ENCODE data around the gene POU2F3. TPM values are rescaled to one million over a fixed set of nuclear protein-coding genes. Genes with fewer than 3 reads are reported as not detected.

The POU2F3 gene
- total RNA-seq: 0.13 TPM
- 1 to 10 TPM in 1 of 8 donors, under 1 TPM in 7; 0.10 to 3.1 (median 0.56) TPM for polyA plus RNA-seq (ENCODE audit: insufficient read depth in 1 of 8, insufficient read length in 8 of 8, low replicate concordance in 1 of 8)
- long read RNA-seq, donor 1: 0 reads
- long read RNA-seq, donor 2: 0 reads
- long read RNA-seq, donor 3: 0 reads
- long read RNA-seq, donor 4: 0 reads
- long read RNA-seq, donor 5: 0 reads
- long read RNA-seq, donor 6: 0 reads
- long read RNA-seq, donor 7: 0 reads
- long read RNA-seq, donor 8, partial matches to known transcripts: 0 of 2 reads
- long read RNA-seq, donor 8, other reads (novel, unspliced or antisense): 0 of 2 reads
- long read RNA-seq, donor 9, partial matches to known transcripts: 0 of 1 reads
- long read RNA-seq, donor 9, other reads (novel, unspliced or antisense): 0 of 1 reads
- long read RNA-seq, donor 10: 0 reads
- long read RNA-seq, donor 11: 0 reads

GRCh38 chr11:120239713-120240640 lies at the start of gene POU2F3:
POU2F3 (plus strand) TSS chr11:120240140; CDS start chr11:120240344, 204 bp downstream.
- WGBS (ENCODE audit: insufficient coverage): 4% methylated on average over 64 of the region's 66 CpGs
- DNase-seq: no peak
- no peak within 1 kb of the TSS for H3K4me3 ChIP-seq (ENCODE audit: low read length)
- H3K36me3 ChIP-seq (ENCODE audit: control insufficient read depth, insufficient read depth, low read length): no peaks in the 10 kb centered on the region
- H3K27me3 ChIP-seq (ENCODE audit: control insufficient read depth, insufficient read depth, low read length): peaks cover 73% of the 10 kb centered on the region
- no peaks in the 10 kb centered on the region for H3K9me3 ChIP-seq (replicated peaks; ENCODE audit: control insufficient read depth, low read depth, low read length)
- no peak within 1 kb of the TSS for H3K27ac ChIP-seq (ENCODE audit: low read length)
- peaks cover 8% of the 10 kb centered on the region for H3K4me1 ChIP-seq (ENCODE audit: control insufficient read depth, insufficient read depth, low read length)

- no peak overlapping the region for H3K27ac ChIP-seq (ENCODE audit: low read length)
- no peaks in the 10 kb centered on the region for H3K36me3 ChIP-seq (ENCODE audit: control insufficient read depth, insufficient read depth, low read length)
- no peak overlapping the region for H3K4me3 ChIP-seq (ENCODE audit: low read length)
- H3K27me3 ChIP-seq (ENCODE audit: control insufficient read depth, insufficient read depth, low read length): peaks cover 5% of the 10 kb centered on the region
- DNase-seq: no peak
- WGBS (ENCODE audit: insufficient coverage): 50% methylated on average over 1 of the region's 4 CpGs
- H3K9me3 ChIP-seq (replicated peaks; ENCODE audit: control insufficient read depth, low read depth, low read length): no peaks in the 10 kb centered on the region
- peaks cover 69% of the 10 kb centered on the region for H3K4me1 ChIP-seq (ENCODE audit: control insufficient read depth, insufficient read depth, low read length)
Observed at GRCh38 chr11:120191058-120191457, 48.9 kb upstream of the POU2F3 start.

GRCh38 chr11:120192831-120193625 lies 46.9 kb upstream of the POU2F3 start:
- H3K27me3 ChIP-seq (ENCODE audit: control insufficient read depth, insufficient read depth, low read length): peaks cover 5% of the 10 kb centered on the region
- H3K27ac ChIP-seq (ENCODE audit: low read length): no peak overlapping the region
- no peaks in the 10 kb centered on the region for H3K36me3 ChIP-seq (ENCODE audit: control insufficient read depth, insufficient read depth, low read length)
- peaks cover 69% of the 10 kb centered on the region for H3K4me1 ChIP-seq (ENCODE audit: control insufficient read depth, insufficient read depth, low read length)
- H3K4me3 ChIP-seq (ENCODE audit: low read length): no peak overlapping the region
- no peak for DNase-seq
- WGBS (ENCODE audit: insufficient coverage): 44% methylated on average over 15 of the region's 15 CpGs
- H3K9me3 ChIP-seq (replicated peaks; ENCODE audit: control insufficient read depth, low read depth, low read length): no peaks in the 10 kb centered on the region

GRCh38 chr11:120194166-120194565 lies 45.8 kb upstream of the POU2F3 start:
- DNase-seq: no peak
- 96% methylated on average over 4 of the region's 4 CpGs for WGBS (ENCODE audit: insufficient coverage)
- Histone ChIP-seq H3K4me1 (ENCODE audit: control insufficient read depth, insufficient read depth, low read length) (peaks cover 68% of the 10 kb centered on the region), H3K27ac (ENCODE audit: low read length) (no peak overlapping the region), H3K27me3 (ENCODE audit: control insufficient read depth, insufficient read depth, low read length) (peaks cover 5% of the 10 kb centered on the region), H3K9me3 (replicated peaks; ENCODE audit: control insufficient read depth, low read depth, low read length) (no peaks in the 10 kb centered on the region), H3K36me3 (ENCODE audit: control insufficient read depth, insufficient read depth, low read length) (no peaks in the 10 kb centered on the region), H3K4me3 (ENCODE audit: low read length) (no peak overlapping the region)

GRCh38 chr11:120195601-120196320 lies 44.2 kb upstream of the POU2F3 start:
- no peak for DNase-seq
- H3K4me3 ChIP-seq (ENCODE audit: low read length): no peak overlapping the region
- 39% methylated on average over 9 of the region's 13 CpGs for WGBS (ENCODE audit: insufficient coverage)
- H3K27me3 ChIP-seq (ENCODE audit: control insufficient read depth, insufficient read depth, low read length): peaks cover 5% of the 10 kb centered on the region
- H3K27ac ChIP-seq (ENCODE audit: low read length): no peak overlapping the region
- no peaks in the 10 kb centered on the region for H3K9me3 ChIP-seq (replicated peaks; ENCODE audit: control insufficient read depth, low read depth, low read length)
- H3K4me1 ChIP-seq (ENCODE audit: control insufficient read depth, insufficient read depth, low read length): peaks cover 63% of the 10 kb centered on the region
- no peaks in the 10 kb centered on the region for H3K36me3 ChIP-seq (ENCODE audit: control insufficient read depth, insufficient read depth, low read length)

- Histone ChIP-seq H3K27me3 (ENCODE audit: control insufficient read depth, insufficient read depth, low read length) (peaks cover 5% of the 10 kb centered on the region), H3K27ac (ENCODE audit: low read length) (no peak overlapping the region), H3K9me3 (replicated peaks; ENCODE audit: control insufficient read depth, low read depth, low read length) (no peaks in the 10 kb centered on the region), H3K4me1 (ENCODE audit: control insufficient read depth, insufficient read depth, low read length) (peaks cover 56% of the 10 kb centered on the region), H3K4me3 (ENCODE audit: low read length) (no peak overlapping the region), H3K36me3 (ENCODE audit: control insufficient read depth, insufficient read depth, low read length) (no peaks in the 10 kb centered on the region)
- 50% methylated on average over 2 of the region's 6 CpGs for WGBS (ENCODE audit: insufficient coverage)
- DNase-seq: no peak
Observed at GRCh38 chr11:120196826-120197225, 43.1 kb upstream of the POU2F3 start.

- H3K9me3 ChIP-seq (replicated peaks; ENCODE audit: control insufficient read depth, low read depth, low read length): no peaks in the 10 kb centered on the region
- no peak overlapping the region for H3K4me3 ChIP-seq (ENCODE audit: low read length)
- 21% methylated on average over 7 of the region's 14 CpGs for WGBS (ENCODE audit: insufficient coverage)
- peak overlapping the region; percentile 21 for H3K27ac ChIP-seq (ENCODE audit: low read length)
- peaks cover 54% of the 10 kb centered on the region for H3K4me1 ChIP-seq (ENCODE audit: control insufficient read depth, insufficient read depth, low read length)
- H3K27me3 ChIP-seq (ENCODE audit: control insufficient read depth, insufficient read depth, low read length): peaks cover 5% of the 10 kb centered on the region
- DNase-seq: peak; percentile 91
- H3K36me3 ChIP-seq (ENCODE audit: control insufficient read depth, insufficient read depth, low read length): no peaks in the 10 kb centered on the region
Observed at GRCh38 chr11:120197251-120197891, 42.6 kb upstream of the POU2F3 start.

GRCh38 chr11:120197977-120198376 lies 42.0 kb upstream of the POU2F3 start:
- Histone ChIP-seq H3K27ac (ENCODE audit: low read length) (no peak overlapping the region), H3K4me3 (ENCODE audit: low read length) (no peak overlapping the region), H3K4me1 (ENCODE audit: control insufficient read depth, insufficient read depth, low read length) (peaks cover 49% of the 10 kb centered on the region), H3K36me3 (ENCODE audit: control insufficient read depth, insufficient read depth, low read length) (no peaks in the 10 kb centered on the region), H3K27me3 (ENCODE audit: control insufficient read depth, insufficient read depth, low read length) (peaks cover 3% of the 10 kb centered on the region), H3K9me3 (replicated peaks; ENCODE audit: control insufficient read depth, low read depth, low read length) (no peaks in the 10 kb centered on the region)
- 63% methylated on average over 4 of the region's 9 CpGs for WGBS (ENCODE audit: insufficient coverage)
- DNase-seq: no peak

GRCh38 chr11:120198403-120198786 lies 41.5 kb upstream of the POU2F3 start:
- Histone ChIP-seq H3K27me3 (ENCODE audit: control insufficient read depth, insufficient read depth, low read length) (no peaks in the 10 kb centered on the region), H3K27ac (ENCODE audit: low read length) (no peak overlapping the region), H3K36me3 (ENCODE audit: control insufficient read depth, insufficient read depth, low read length) (no peaks in the 10 kb centered on the region), H3K4me1 (ENCODE audit: control insufficient read depth, insufficient read depth, low read length) (peaks cover 46% of the 10 kb centered on the region), H3K4me3 (ENCODE audit: low read length) (no peak overlapping the region), H3K9me3 (replicated peaks; ENCODE audit: control insufficient read depth, low read depth, low read length) (no peaks in the 10 kb centered on the region)
- 12% methylated on average over 3 of the region's 5 CpGs for WGBS (ENCODE audit: insufficient coverage)
- DNase-seq: no peak
